ENCODE measurements around the gene FBP2.

Gene FBP2

GRCh38 chr9:94538908-94539307 lies 54.7 kb downstream of the FBP2 start:
- CTCF ChIA-PET: no interaction called here
- Histone ChIP-seq H3K36me3 (ENCODE audit: control insufficient read depth in 2 of 2, insufficient read depth in 1 of 2, low read length in 2 of 2) (no peaks in the 10 kb centered on the region), H3K4me1 (ENCODE audit: control insufficient read depth, insufficient read depth, low read length) (no peaks in the 10 kb centered on the region), H3K4me3 (ENCODE audit: low read depth, low read length) (no peak overlapping the region), H3K9me3 (ENCODE audit: control insufficient read depth, insufficient read depth, low read depth, low read length) (no peaks in the 10 kb centered on the region), H3K27ac (ENCODE audit: extremely low read depth, low read depth, low read length) (no peak overlapping the region)
- TF ChIP-seq ZNF513 (tag by site-specific recombination; IDR thresholded peaks at IDR 0.05) (no peak), ATF2 (tag by site-specific recombination; IDR thresholded peaks at IDR 0.05; ENCODE audit: low read depth) (no peak), ZNF433 (tag by site-specific recombination; IDR thresholded peaks at IDR 0.05; ENCODE audit: low read depth) (no peak), ZNF26 (tag by site-specific recombination; IDR thresholded peaks at IDR 0.05) (no peak), ZNF580 (tag by site-specific recombination; IDR thresholded peaks at IDR 0.05) (no peak), ZBTB49 (tag by site-specific recombination; IDR thresholded peaks at IDR 0.05; ENCODE audit: low read depth) (no peak), ZNF174 (tag by site-specific recombination; IDR thresholded peaks at IDR 0.05) (no peak), ZNF10 (tag by site-specific recombination; IDR thresholded peaks at IDR 0.05) (no peak), SCRT2 (tag by site-specific recombination; IDR thresholded peaks at IDR 0.05) (no peak), ZNF555 (tag by site-specific recombination; conservative IDR thresholded peaks at IDR 0.05) (no peak), ZNF37A (tag by site-specific recombination; IDR thresholded peaks at IDR 0.05) (no peak), ZNF280C (tag by site-specific recombination; IDR thresholded peaks at IDR 0.05) (no peak), ZNF16 (tag by site-specific recombination; IDR thresholded peaks at IDR 0.05; ENCODE audit: low read depth) (no peak), KLF16 (tag by site-specific recombination; IDR thresholded peaks at IDR 0.05) (no peak), ZNF140 (tag by site-specific recombination; IDR thresholded peaks at IDR 0.05) (no peak), ZNF138 (tag by site-specific recombination; IDR thresholded peaks at IDR 0.05; ENCODE audit: borderline replicate concordance) (no peak), WT1 (tag by site-specific recombination; IDR thresholded peaks at IDR 0.05) (no peak)
- POLR2A ChIA-PET: interaction anchor here (0.7 kb wide), 1 partner anchor 162 kb away, joined by 7 read pairs; no protein-coding TSS in a partner anchor
